SU-DHL-6 (cell line): ENCODE data around the gene SPDYE1.

ENCODE experiments used
- CTCF ChIP-seq: fragments of 200-600 bp; sonication (generic); IDR thresholded peaks from one replicate; pipeline ENCODE4 v1.5.1; 2017; ENCODE audit warnings: antibody characterized with exemption, mild to moderate bottlenecking, low read length, moderate library complexity; ENCODE audit not compliant: insufficient read depth, poor library complexity, severe bottlenecking
- EZH2phosphoT487 ChIP-seq: fragments of 200-600 bp; sonication (generic), shearing (Covaris generic); conservative IDR thresholded peaks from 2 replicates; pipeline ENCODE4 v1.6.1; 2018; ENCODE audit warnings: mild to moderate bottlenecking, antibody characterized with exemption, low read length, moderate library complexity, mixed read lengths

- TF ChIP-seq CTCF (no peak), EZH2phosphoT487 (no peak)
Observed at GRCh38 chr7:44050121-44050914, 52.6 kb downstream of the SPDYE1 start.
